ENCODE data around the gene WDR5. TPM values are rescaled to one million over a fixed set of nuclear protein-coding genes. Genes with fewer than 3 reads are reported as not detected.
A peak's percentile ranks its signal among the peaks of the same experiment; 100 is the strongest.

The WDR5 gene
- total and polyA plus RNA-seq, 2 experiments from 2014 or later: 37.0 to 56.6 TPM

- Mint-ChIP-seq H3K4me3 (no peak overlapping the region), H3K36me3 (ENCODE audit: low read depth) (peaks cover 26% of the 10 kb centered on the region), H3K4me1 (peaks cover 2% of the 10 kb centered on the region; the same call in 2 of the 3 replicates), H3K27me3 (ENCODE audit: insufficient read depth, low read depth, poor library complexity) (peaks cover 14% of the 10 kb centered on the region), H3K9me3 (peaks cover 13% of the 10 kb centered on the region; the same call in 2 of the 3 replicates), H3K27ac (no peak overlapping the region)
- H3K27ac ChIP-seq (ENCODE audit: low read depth): no peak overlapping the region
- H2AFZ ChIP-seq: peak overlapping the region; percentile 96
- no peak overlapping the region for H3K4me2 ChIP-seq
- no peaks in the 10 kb centered on the region; the same call in 1 of the 2 replicates for H4K20me1 ChIP-seq (replicated peaks; ENCODE audit: insufficient read depth)
- peak; percentile 78 for DNase-seq (ENCODE audit: low spot score)
- no peak for ATAC-seq
- TF ChIP-seq ZNF331 (CRISPR knock-in tag; IDR thresholded peaks at IDR 0.05; ENCODE audit: low read depth) (no peak), EZH2 (IDR thresholded peaks at IDR 0.05; ENCODE audit: low read depth, unreplicated experiment) (no peak), ZNF114 (CRISPR knock-in tag; IDR thresholded peaks at IDR 0.05) (no peak), REST (IDR thresholded peaks at IDR 0.05; ENCODE audit: unreplicated experiment) (no peak), ZNF462 (CRISPR knock-in tag; IDR thresholded peaks at IDR 0.05) (no peak), ETS1 (IDR thresholded peaks at IDR 0.05) (no peak), CREB1 (CRISPR knock-in tag; IDR thresholded peaks at IDR 0.05; ENCODE audit: low read depth) (no peak), EZH2phosphoT487 (IDR thresholded peaks at IDR 0.05; ENCODE audit: unreplicated experiment) (no peak), CTCF (conservative IDR thresholded peaks at IDR 0.05; ENCODE audit: low read depth in 2 of 2) (peak in 1 of 2 experiments; percentile 41; a peak in 2 of 4 replicates), STAT1 (IDR thresholded peaks at IDR 0.05; ENCODE audit: unreplicated experiment) (no peak), JUNB (IDR thresholded peaks at IDR 0.05; ENCODE audit: unreplicated experiment) (no peak), POLR2AphosphoS5 (IDR thresholded peaks at IDR 0.05; ENCODE audit: low read depth) (0 out of 2 replicates have a peak, but pooled peaks have one; percentile 24)
- peaks cover 5% of the 10 kb centered on the region for H3K36me3 ChIP-seq (ENCODE audit: insufficient read depth)
- H3K4me1 ChIP-seq (ENCODE audit: insufficient read depth): peaks cover 9% of the 10 kb centered on the region; the same call in 1 of the 2 replicates
- H3K27me3 ChIP-seq (ENCODE audit: insufficient read depth): 0 out of 2 replicates have a peak, but pooled peaks cover 4% of the 10 kb centered on the region
- no peaks in the 10 kb centered on the region for H3K9me2 ChIP-seq (ENCODE audit: insufficient read depth)
- peaks cover 13% of the 10 kb centered on the region; the same call in 1 of the 2 replicates for H3F3A ChIP-seq (replicated peaks; ENCODE audit: low read depth)
- no peaks in the 10 kb centered on the region for H3K79me2 ChIP-seq (replicated peaks; ENCODE audit: insufficient read depth)
- H3K4me3 ChIP-seq: no peak overlapping the region
Measured at GRCh38 chr9:134163371-134164196, 27.7 kb downstream of the WDR5 start.
